Erythroblast (primary cell): ENCODE results near the gene MTURN.

ENCODE experiments used
- GATA1 ChIP-seq: IDR thresholded peaks from 2 replicates; pipeline ENCODE4 v1.6.1; 2011; ENCODE audit warnings: low read depth, mild to moderate bottlenecking, control low read depth, low read length, moderate library complexity
- POLR2A ChIP-seq: IDR thresholded peaks from 2 replicates; pipeline ENCODE4 v1.6.1; 2011; ENCODE audit warnings: mild to moderate bottlenecking, low read length

GRCh38 chr7:30177965-30178364 lies 43.2 kb downstream of the MTURN start:
- TF ChIP-seq GATA1 (no peak), POLR2A (no peak)
